HCT116 (cell line): ENCODE measurements around the gene TMTC2. TPM values are rescaled to one million over a fixed set of nuclear protein-coding genes. Genes with fewer than 3 reads are reported as not detected.

ENCODE experiments used
- ATAC-seq: fragments of 200-7000 bp; cut with Tn5 transposase; 2 replicates; pipeline ENCODE4 v1.9.1; 2020; ENCODE audit warnings: mild to moderate bottlenecking, moderate library complexity
- BruUV-seq: library from RNA; stranded (reverse); fragments of 400-500 nt; replicated peaks from 2 replicates; lab custom pipeline; 2021; lab: Mats Ljungman, UMichigan
- CTCF ChIA-PET: fragments of 300-600 bp; sonication (Branson Sonifier 250); formaldehyde crosslinking; loops from one replicate; lab custom pipeline; 2021; ENCODE audit warnings: antibody characterized with exemption; lab: Charles Lee
- POLR2A ChIA-PET: fragments of 300-600, 350-600 bp; sonication (Branson Sonifier 250); formaldehyde crosslinking; loops from one replicate; lab custom pipeline; 2021; ENCODE audit warnings: antibody characterized with exemption; lab: Charles Lee
- RAD21 ChIA-PET, 2 experiments: fragments of 300-600 bp; sonication (Branson Sonifier 250); formaldehyde crosslinking; loops; one replicate each; lab custom pipeline; 2023; ENCODE audit warnings: low total read pairs in 2 of 2; ENCODE audit not compliant: uncharacterized antibody in 2 of 2, unreplicated experiment in 2 of 2, low non-redundant PET in 1 of 2; lab: Charles Lee
- DNase-seq: peaks from one replicate; pipeline ENCODE4 v3.0.0-alpha.2; 2010; ENCODE audit warnings: low read depth, low spot score
- H2AFZ ChIP-seq: fragments of 200-600 bp; shearing (Covaris generic), sonication (generic); 2 replicates; pipeline ENCODE4 v1.6.1; 2017; ENCODE audit warnings: low read depth, mixed run types, mixed read lengths, antibody characterized with exemption, low read length; ENCODE audit not compliant: poor library complexity, severe bottlenecking
- H3K27ac ChIP-seq: 2 replicates; pipeline ENCODE4 v1.5.1; 2012; ENCODE audit warnings: low read depth, low read length
- H3K27me3 ChIP-seq: fragments of 200-600 bp; sonication (generic); 2 replicates; pipeline ENCODE4 v1.6.1; 2016; ENCODE audit warnings: mixed run types, low read length, mixed read lengths; ENCODE audit not compliant: insufficient read depth
- H3K36me3 ChIP-seq, 2 experiments: fragments of 200-500 bp in 1 of 2; fragments of 200-600 bp in 1 of 2; sonication (Bioruptor generic) in 1 of 2; sonication (generic) in 1 of 2; 2 replicates each; pipeline versions ENCODE4 v1.5.1 to v1.6.1; 2014 to 2016; ENCODE audit warnings: low read length in 2 of 2, inconsistent platforms in 1 of 2, mixed read lengths in 1 of 2, mixed run types in 1 of 2; ENCODE audit not compliant: insufficient read depth in 2 of 2, control insufficient read depth in 1 of 2
- H3K4me1 ChIP-seq, 2 experiments: fragments of 200-600 bp in 1 of 2; sonication (generic) in 1 of 2; 2 replicates each; pipeline versions ENCODE4 v1.5.1 to v1.6.1; 2012 to 2017; ENCODE audit warnings: low read length in 2 of 2, inconsistent platforms in 1 of 2, mild to moderate bottlenecking in 1 of 2, mixed read lengths in 1 of 2, mixed run types in 1 of 2, moderate library complexity in 1 of 2; ENCODE audit not compliant: insufficient read depth in 2 of 2, control insufficient read depth in 1 of 2
- H3K4me2 ChIP-seq: fragments of 200-600 bp; sonication (generic); 2 replicates; pipeline ENCODE4 v1.6.1; 2017; ENCODE audit warnings: mixed run types, low read length, mixed read lengths
- H3K4me3 ChIP-seq, 2 experiments: fragments of 200-600 bp in 1 of 2; sonication (generic) in 1 of 2; replicated peaks in 1 of 2; 2 replicates each; pipeline ENCODE4 v1.5.1; 2011 to 2016; ENCODE audit warnings: low read length in 2 of 2, control low read depth in 1 of 2, low read depth in 1 of 2, mild to moderate bottlenecking in 1 of 2, mixed read lengths in 1 of 2, mixed run types in 1 of 2
- H3K79me2 ChIP-seq: fragments of 200-600 bp; sonication (generic); 2 replicates; pipeline ENCODE4 v1.6.1; 2017; ENCODE audit warnings: mild to moderate bottlenecking, mixed run types, low read length, moderate library complexity, mixed read lengths; ENCODE audit not compliant: insufficient read depth
- H3K9ac ChIP-seq: fragments of 200-600 bp; sonication (generic); 2 replicates; pipeline ENCODE4 v1.6.1; 2016; ENCODE audit warnings: low read length, mixed read lengths
- H3K9me2 ChIP-seq: fragments of 200-600 bp; sonication (generic), shearing (Covaris generic); 2 replicates; pipeline ENCODE4 v1.6.1; 2017; ENCODE audit warnings: mixed run types, mild to moderate bottlenecking, moderate library complexity; ENCODE audit not compliant: insufficient read depth
- H3K9me3 ChIP-seq, 2 experiments: fragments of 200-500 bp in 1 of 2; fragments of 200-600 bp in 1 of 2; sonication (Bioruptor generic) in 1 of 2; sonication (generic) in 1 of 2; 2 replicates each; pipeline ENCODE4 v1.6.1; 2014 to 2017; ENCODE audit warnings: low read length in 2 of 2, mixed read lengths in 2 of 2, inconsistent platforms in 1 of 2, low read depth in 1 of 2, mild to moderate bottlenecking in 1 of 2, mixed run types in 1 of 2, moderate library complexity in 1 of 2; ENCODE audit not compliant: control insufficient read depth in 1 of 2, insufficient read depth in 1 of 2
- H4K20me1 ChIP-seq: fragments of 200-600 bp; sonication (generic), shearing (Covaris generic); 2 replicates; pipeline ENCODE4 v1.6.1; 2017; ENCODE audit warnings: mixed run types, mild to moderate bottlenecking, moderate library complexity; ENCODE audit not compliant: insufficient read depth
- ATF3 ChIP-seq: IDR thresholded peaks from 2 replicates; pipeline ENCODE4 v1.6.1; 2012
- CEBPB ChIP-seq: IDR thresholded peaks from 2 replicates; pipeline ENCODE4 v1.6.1; 2012; ENCODE audit warnings: low read depth
- CTCF ChIP-seq, 3 experiments: fragments of 200-600 bp in 1 of 3; sonication (generic) in 1 of 3; IDR thresholded peaks in 2 of 3; conservative IDR thresholded peaks in 1 of 3; 2 replicates each; pipeline ENCODE4 v1.5.1; 2012 to 2017; ENCODE audit warnings: low read depth in 2 of 3, low read length in 2 of 3, antibody characterized with exemption in 1 of 3, borderline replicate concordance in 1 of 3, control low read depth in 1 of 3, mild to moderate bottlenecking in 1 of 3, mixed read lengths in 1 of 3, mixed run types in 1 of 3, moderate library complexity in 1 of 3; ENCODE audit not compliant: insufficient read depth in 1 of 3
- EGR1 ChIP-seq: IDR thresholded peaks from 2 replicates; pipeline ENCODE4 v1.6.1; 2012; ENCODE audit warnings: low read depth
- EZH2 ChIP-seq: fragments of 200-600 bp; sonication (generic); IDR thresholded peaks from 2 replicates; pipeline ENCODE4 v1.6.1; 2017; ENCODE audit warnings: antibody characterized with exemption, mixed run types
- EZH2phosphoT487 ChIP-seq: fragments of 200-600 bp; IDR thresholded peaks from 2 replicates; pipeline ENCODE4 v1.6.1; 2018; ENCODE audit warnings: antibody characterized with exemption, borderline replicate concordance
- JUND ChIP-seq: IDR thresholded peaks from 2 replicates; pipeline ENCODE4 v1.6.1; 2012
- RAD21 ChIP-seq: IDR thresholded peaks from 2 replicates; pipeline ENCODE4 v1.6.1; 2012; ENCODE audit warnings: low read depth, mild to moderate bottlenecking
- SP1 ChIP-seq: IDR thresholded peaks from 2 replicates; pipeline ENCODE4 v1.6.1; 2012; ENCODE audit warnings: low read depth
- SRF ChIP-seq: IDR thresholded peaks from 2 replicates; pipeline ENCODE4 v1.6.1; 2012; ENCODE audit warnings: low read depth
- TCF7L2 ChIP-seq: IDR thresholded peaks from 2 replicates; pipeline ENCODE4 v1.7.0; 2011; ENCODE audit warnings: borderline replicate concordance, inconsistent platforms; ENCODE audit not compliant: insufficient read depth, insufficient read length; ENCODE audit errors: extremely low read depth
- YY1 ChIP-seq: IDR thresholded peaks from 2 replicates; pipeline ENCODE4 v1.6.1; 2011; ENCODE audit warnings: low read length, low read depth, moderate library complexity, mild to moderate bottlenecking; ENCODE audit not compliant: insufficient replicate concordance; ENCODE audit errors: extremely low read depth
- ZFX ChIP-seq: fragments of 450-650 bp; IDR thresholded peaks from 2 replicates; pipeline ENCODE4 v1.6.1; 2017
- intact Hi-C: fragments of 100-400 bp; cut with micrococcal nuclease; formaldehyde crosslinking; loops from 2 replicates; pipeline ENCODE4 v1.10.0; 2022
- total RNA-seq: library from RNA; stranded (reverse); gene quantifications from one replicate; pipeline ENCODE4 v1.2.1, GENCODE V29; 2021; ENCODE audit not compliant: unreplicated experiment
- TF ChIP-seq, protein P1 (sequence below): IDR thresholded peaks from 2 replicates; pipeline ENCODE4 v1.6.1; 2012; ENCODE audit warnings: low read depth
- TF ChIP-seq, protein P2 (sequence below): IDR thresholded peaks from 2 replicates; pipeline ENCODE4 v1.6.1; 2012

Gene TMTC2
- total RNA-seq, 1 experiment from 2014 or later = 11.5 TPM

GRCh38 chr12:83036847-83037246 lies 350.1 kb downstream of the TMTC2 start:
- no peaks in the 10 kb centered on the region; the same call in 1 of the 2 replicates for H4K20me1 ChIP-seq
- no peaks in the 10 kb centered on the region for H3K9me3 ChIP-seq
- no peaks in the 10 kb centered on the region for H3K36me3 ChIP-seq
- POLR2A ChIA-PET = no interaction called here
- TF ChIP-seq EGR1 (no peak), EZH2phosphoT487 (no peak), EZH2 (no peak), SP1 (no peak), CTCF (IDR thresholded peaks at IDR 0.05 in 2 of 3, conservative IDR thresholded peaks at IDR 0.05 in 1 of 3; ENCODE audit: borderline replicate concordance in 1 of 3, insufficient read depth in 1 of 3, low read depth in 2 of 3, low read length in 2 of 3) (no peak), CEBPB (no peak), YY1 (no peak), RAD21 (no peak), TCF7L2 (no peak), ATF3 (no peak), JUND (no peak), SRF (no peak), ZFX (no peak)
- TF ChIP-seq, protein P1, sequence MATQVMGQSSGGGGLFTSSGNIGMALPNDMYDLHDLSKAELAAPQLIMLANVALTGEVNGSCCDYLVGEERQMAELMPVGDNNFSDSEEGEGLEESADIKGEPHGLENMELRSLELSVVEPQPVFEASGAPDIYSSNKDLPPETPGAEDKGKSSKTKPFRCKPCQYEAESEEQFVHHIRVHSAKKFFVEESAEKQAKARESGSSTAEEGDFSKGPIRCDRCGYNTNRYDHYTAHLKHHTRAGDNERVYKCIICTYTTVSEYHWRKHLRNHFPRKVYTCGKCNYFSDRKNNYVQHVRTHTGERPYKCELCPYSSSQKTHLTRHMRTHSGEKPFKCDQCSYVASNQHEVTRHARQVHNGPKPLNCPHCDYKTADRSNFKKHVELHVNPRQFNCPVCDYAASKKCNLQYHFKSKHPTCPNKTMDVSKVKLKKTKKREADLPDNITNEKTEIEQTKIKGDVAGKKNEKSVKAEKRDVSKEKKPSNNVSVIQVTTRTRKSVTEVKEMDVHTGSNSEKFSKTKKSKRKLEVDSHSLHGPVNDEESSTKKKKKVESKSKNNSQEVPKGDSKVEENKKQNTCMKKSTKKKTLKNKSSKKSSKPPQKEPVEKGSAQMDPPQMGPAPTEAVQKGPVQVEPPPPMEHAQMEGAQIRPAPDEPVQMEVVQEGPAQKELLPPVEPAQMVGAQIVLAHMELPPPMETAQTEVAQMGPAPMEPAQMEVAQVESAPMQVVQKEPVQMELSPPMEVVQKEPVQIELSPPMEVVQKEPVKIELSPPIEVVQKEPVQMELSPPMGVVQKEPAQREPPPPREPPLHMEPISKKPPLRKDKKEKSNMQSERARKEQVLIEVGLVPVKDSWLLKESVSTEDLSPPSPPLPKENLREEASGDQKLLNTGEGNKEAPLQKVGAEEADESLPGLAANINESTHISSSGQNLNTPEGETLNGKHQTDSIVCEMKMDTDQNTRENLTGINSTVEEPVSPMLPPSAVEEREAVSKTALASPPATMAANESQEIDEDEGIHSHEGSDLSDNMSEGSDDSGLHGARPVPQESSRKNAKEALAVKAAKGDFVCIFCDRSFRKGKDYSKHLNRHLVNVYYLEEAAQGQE = no peak
- TF ChIP-seq, protein P2, sequence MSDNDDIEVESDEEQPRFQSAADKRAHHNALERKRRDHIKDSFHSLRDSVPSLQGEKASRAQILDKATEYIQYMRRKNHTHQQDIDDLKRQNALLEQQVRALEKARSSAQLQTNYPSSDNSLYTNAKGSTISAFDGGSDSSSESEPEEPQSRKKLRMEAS = no peak
- TF ChIP-seq, all 23 proteins: peak for 0
- ChIA-PET RAD21 (no interaction called here), CTCF (no interaction called here)
- Histone ChIP-seq H3K4me3 (no peak overlapping the region), H3K79me2 (no peaks in the 10 kb centered on the region), H3K27me3 (no peaks in the 10 kb centered on the region), H3K27ac (no peak overlapping the region), H3K4me2 (no peak overlapping the region), H3K4me1 (no peaks in the 10 kb centered on the region), H3K9me2 (no peaks in the 10 kb centered on the region), H3K9ac (no peak overlapping the region), H2AFZ (no peak overlapping the region)
- ATAC-seq (no peak), DNase-seq (no peak)
- intact Hi-C loops = no loop called here
- BruUV-seq = no TSS peak
